Measurements from ENCODE around the gene PTP4A1.

- TF ChIP-seq, protein P1, sequence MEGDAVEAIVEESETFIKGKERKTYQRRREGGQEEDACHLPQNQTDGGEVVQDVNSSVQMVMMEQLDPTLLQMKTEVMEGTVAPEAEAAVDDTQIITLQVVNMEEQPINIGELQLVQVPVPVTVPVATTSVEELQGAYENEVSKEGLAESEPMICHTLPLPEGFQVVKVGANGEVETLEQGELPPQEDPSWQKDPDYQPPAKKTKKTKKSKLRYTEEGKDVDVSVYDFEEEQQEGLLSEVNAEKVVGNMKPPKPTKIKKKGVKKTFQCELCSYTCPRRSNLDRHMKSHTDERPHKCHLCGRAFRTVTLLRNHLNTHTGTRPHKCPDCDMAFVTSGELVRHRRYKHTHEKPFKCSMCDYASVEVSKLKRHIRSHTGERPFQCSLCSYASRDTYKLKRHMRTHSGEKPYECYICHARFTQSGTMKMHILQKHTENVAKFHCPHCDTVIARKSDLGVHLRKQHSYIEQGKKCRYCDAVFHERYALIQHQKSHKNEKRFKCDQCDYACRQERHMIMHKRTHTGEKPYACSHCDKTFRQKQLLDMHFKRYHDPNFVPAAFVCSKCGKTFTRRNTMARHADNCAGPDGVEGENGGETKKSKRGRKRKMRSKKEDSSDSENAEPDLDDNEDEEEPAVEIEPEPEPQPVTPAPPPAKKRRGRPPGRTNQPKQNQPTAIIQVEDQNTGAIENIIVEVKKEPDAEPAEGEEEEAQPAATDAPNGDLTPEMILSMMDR (conservative IDR thresholded peaks at IDR 0.05) = no peak
- TF ChIP-seq ZFX (IDR thresholded peaks at IDR 0.05) = no peak
These were observed 37.0 kb downstream of the PTP4A1 start for GRCh38 chr6:63609231-63609630.
